ENCODE measurements around the gene SLC7A14. TPM values are rescaled to one million over a fixed set of nuclear protein-coding genes. Genes with fewer than 3 reads are reported as not detected.

SLC7A14 gene
- polyA plus RNA-seq, 2 donors, result not detected

Other genes starting within 250 kb of the SLC7A14 start
- gene SKIL, start 228.4 kb downstream of the SLC7A14 start, polyA plus RNA-seq, result 1 to 10 TPM; 5.1 to 9.5 TPM
- 1 to 10 TPM in 1 of 2 donors, under 1 TPM in 1; 0.49 to 1.2 TPM for gene CLDN11, start 167.2 kb downstream of the SLC7A14 start, polyA plus RNA-seq